NCI-H226 (cell line): ENCODE measurements around the gene MOBP.

ENCODE experiments used
- DNase-seq: peaks from one replicate; pipeline ENCODE4 v3.0.0-alpha.2; 2015

The MOBP gene

GRCh38 chr3:39501059-39501458, 33.6 kb downstream of the MOBP start:
- no peak for DNase-seq

GRCh38 chr3:39501968-39502837, 34.7 kb downstream of the MOBP start:
- no peak for DNase-seq

- no peak for DNase-seq
Measured at GRCh38 chr3:39502838-39503145, 35.3 kb downstream of the MOBP start.

- DNase-seq, result peak; percentile 4
Measured at GRCh38 chr3:39505866-39506742, 38.6 kb downstream of the MOBP start.

- DNase-seq, result no peak
Measured at GRCh38 chr3:39506863-39507262, 39.4 kb downstream of the MOBP start.

GRCh38 chr3:39513791-39514369, 46.4 kb downstream of the MOBP start:
- no peak for DNase-seq

GRCh38 chr3:39515681-39516441, 48.4 kb downstream of the MOBP start:
- DNase-seq, result no peak

- DNase-seq, result no peak
Measured at GRCh38 chr3:39519103-39519502, 51.6 kb downstream of the MOBP start.

- DNase-seq, result no peak
Measured at GRCh38 chr3:39519554-39520288, 52.2 kb downstream of the MOBP start.

- DNase-seq, result no peak
Measured at GRCh38 chr3:39521456-39521855, 54.0 kb downstream of the MOBP start.

- DNase-seq, result no peak
Measured at GRCh38 chr3:39524107-39524506, 56.6 kb downstream of the MOBP start.

- DNase-seq, result no peak
Measured at GRCh38 chr3:39528844-39529243, 61.4 kb downstream of the MOBP start.

- DNase-seq, result no peak
Measured at GRCh38 chr3:39529577-39529976, 62.1 kb downstream of the MOBP start.

- DNase-seq, result no peak
Measured at GRCh38 chr3:39531066-39531465, 63.6 kb downstream of the MOBP start.

GRCh38 chr3:39531665-39532064, 64.2 kb downstream of the MOBP start:
- DNase-seq, result peak; percentile 70

GRCh38 chr3:39532777-39533176, 65.3 kb downstream of the MOBP start:
- DNase-seq, result no peak

- DNase-seq, result no peak
Measured at GRCh38 chr3:39533226-39533625, 65.7 kb downstream of the MOBP start.

- DNase-seq, result no peak
Measured at GRCh38 chr3:39540162-39540921, 72.9 kb downstream of the MOBP start.

- no peak for DNase-seq
Measured at GRCh38 chr3:39541442-39541841, 74.0 kb downstream of the MOBP start.

GRCh38 chr3:39541917-39542329, 74.4 kb downstream of the MOBP start:
- DNase-seq, result no peak

- DNase-seq, result no peak
Measured at GRCh38 chr3:39542588-39542988, 75.1 kb downstream of the MOBP start.
